ENCODE data around the gene DOCK3. TPM values are rescaled to one million over a fixed set of nuclear protein-coding genes. Genes with fewer than 3 reads are reported as not detected.
A peak's percentile ranks its signal among the peaks of the same experiment; 100 is the strongest.
"Not testable (repeated sequence)": the region's sequence is repeated elsewhere in the genome, so short reads cannot be mapped to it uniquely, and the experiment has no call there.

The DOCK3 gene
- total RNA-seq, 2 experiments from 2014 or later = 2.5 to 2.6 TPM

DNA sequence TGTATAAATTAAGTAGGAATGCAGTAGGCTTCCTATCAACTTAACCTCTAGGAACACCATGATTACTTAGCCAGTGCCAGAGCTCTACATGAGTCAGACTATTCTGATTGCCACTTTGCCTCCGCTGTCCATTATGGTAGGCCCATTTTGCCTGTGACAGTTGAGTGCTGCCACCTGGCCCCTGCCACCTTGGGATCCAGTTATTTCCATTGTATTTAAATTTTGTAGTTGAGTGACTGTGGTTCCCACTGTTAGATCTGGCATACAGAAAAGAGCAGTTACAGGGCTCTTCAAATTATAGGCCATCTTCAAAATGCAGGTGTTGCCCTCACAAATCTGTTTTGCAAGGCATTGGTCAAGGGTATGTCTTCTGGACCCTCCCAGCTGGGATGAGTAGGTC is 456.9 kb downstream of the DOCK3 start:
- H3K36me3 Mint-ChIP-seq (ENCODE audit: low read depth); ATAC-seq; H3K27ac Mint-ChIP-seq; DNase-seq; POLR2A ChIA-PET; H3K4me1 Mint-ChIP-seq; H3K4me3 Mint-ChIP-seq; intact Hi-C loops (cut with DNase I, micrococcal nuclease); H3K27me3 Mint-ChIP-seq; CTCF ChIA-PET: not testable (repeated sequence)
- peaks cover 19% of the 10 kb centered on the region for H3K9me3 Mint-ChIP-seq (ENCODE audit: low read depth)

DNA sequence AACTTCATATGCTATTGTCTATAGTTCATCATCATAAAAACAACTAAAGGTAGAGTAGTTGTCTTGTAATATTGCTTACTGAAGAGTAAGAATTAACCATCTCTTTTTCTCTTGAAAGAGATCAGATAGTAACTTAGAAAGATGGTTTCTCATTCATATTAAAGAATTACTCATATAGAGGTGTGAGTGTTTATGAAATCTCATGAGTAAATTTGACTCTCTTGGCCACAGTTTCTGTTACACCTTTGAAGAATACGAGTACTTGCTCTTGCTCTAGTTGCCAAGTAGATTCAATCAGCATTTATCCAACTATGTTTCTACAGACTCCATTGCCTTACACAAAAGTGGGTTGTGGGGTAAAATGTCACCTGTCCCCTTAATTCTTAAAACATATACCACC is 463.0 kb downstream of the DOCK3 start:
- ATAC-seq = no peak
- Mint-ChIP-seq H3K9me3 (ENCODE audit: low read depth) (peaks cover 5% of the 10 kb centered on the region), H3K27me3 (no peaks in the 10 kb centered on the region), H3K36me3 (ENCODE audit: low read depth) (no peaks in the 10 kb centered on the region), H3K4me3 (no peak overlapping the region), H3K4me1 (peaks cover 11% of the 10 kb centered on the region), H3K27ac (no peak overlapping the region)
- CTCF ChIA-PET = no interaction called here
- DNase-seq = no peak
- POLR2A ChIA-PET = no interaction called here
- intact Hi-C loops (cut with DNase I, micrococcal nuclease) = no loop called here

DNA sequence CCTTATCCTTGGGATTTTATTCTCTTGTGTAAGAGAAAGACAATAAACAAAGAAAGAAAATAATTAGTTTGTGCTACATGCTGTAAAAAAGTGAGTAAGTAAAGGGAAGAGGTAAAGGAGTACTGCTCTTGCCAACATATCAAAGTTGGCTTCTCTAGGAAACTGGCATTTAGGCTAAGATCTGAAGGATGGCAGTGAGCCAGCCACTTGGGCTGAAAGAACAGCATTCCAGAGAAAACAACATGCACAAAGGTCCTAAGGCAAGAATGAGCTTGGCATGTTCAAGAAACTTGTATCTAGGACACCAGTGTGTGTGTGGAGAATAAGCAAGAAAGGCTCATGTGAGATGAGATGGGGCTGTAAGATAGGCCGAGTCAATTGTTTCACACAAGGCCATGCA is 464.9 kb downstream of the DOCK3 start:
- H3K27me3 Mint-ChIP-seq = no peaks in the 10 kb centered on the region
- no peak for DNase-seq
- H3K9me3 Mint-ChIP-seq (ENCODE audit: low read depth) = no peaks in the 10 kb centered on the region
- intact Hi-C loops (cut with DNase I, micrococcal nuclease) = no loop called here
- no peak for ATAC-seq
- CTCF ChIA-PET = no interaction called here
- no peaks in the 10 kb centered on the region for H3K36me3 Mint-ChIP-seq (ENCODE audit: low read depth)
- peaks cover 11% of the 10 kb centered on the region for H3K4me1 Mint-ChIP-seq
- H3K4me3 Mint-ChIP-seq = no peak overlapping the region
- H3K27ac Mint-ChIP-seq = no peak overlapping the region
- POLR2A ChIA-PET = no interaction called here

- Mint-ChIP-seq H3K36me3 (ENCODE audit: low read depth) (no peaks in the 10 kb centered on the region), H3K27ac (no peak overlapping the region), H3K4me1 (peaks cover 11% of the 10 kb centered on the region), H3K9me3 (ENCODE audit: low read depth) (no peaks in the 10 kb centered on the region), H3K27me3 (no peaks in the 10 kb centered on the region), H3K4me3 (no peak overlapping the region)
- intact Hi-C loops (cut with DNase I, micrococcal nuclease) = no loop called here
- ChIA-PET CTCF (interaction anchor here (0.6 to 1.4 kb wide), 3 partner anchors 35 to 185 kb away, joined by 3 to 6 read pairs (median 3); no protein-coding TSS in a partner anchor), POLR2A (no interaction called here)
- no peak for ATAC-seq
- no peak for DNase-seq
Observed at GRCh38 chr3:51141573-51141972, 466.8 kb downstream of the DOCK3 start.

DNA sequence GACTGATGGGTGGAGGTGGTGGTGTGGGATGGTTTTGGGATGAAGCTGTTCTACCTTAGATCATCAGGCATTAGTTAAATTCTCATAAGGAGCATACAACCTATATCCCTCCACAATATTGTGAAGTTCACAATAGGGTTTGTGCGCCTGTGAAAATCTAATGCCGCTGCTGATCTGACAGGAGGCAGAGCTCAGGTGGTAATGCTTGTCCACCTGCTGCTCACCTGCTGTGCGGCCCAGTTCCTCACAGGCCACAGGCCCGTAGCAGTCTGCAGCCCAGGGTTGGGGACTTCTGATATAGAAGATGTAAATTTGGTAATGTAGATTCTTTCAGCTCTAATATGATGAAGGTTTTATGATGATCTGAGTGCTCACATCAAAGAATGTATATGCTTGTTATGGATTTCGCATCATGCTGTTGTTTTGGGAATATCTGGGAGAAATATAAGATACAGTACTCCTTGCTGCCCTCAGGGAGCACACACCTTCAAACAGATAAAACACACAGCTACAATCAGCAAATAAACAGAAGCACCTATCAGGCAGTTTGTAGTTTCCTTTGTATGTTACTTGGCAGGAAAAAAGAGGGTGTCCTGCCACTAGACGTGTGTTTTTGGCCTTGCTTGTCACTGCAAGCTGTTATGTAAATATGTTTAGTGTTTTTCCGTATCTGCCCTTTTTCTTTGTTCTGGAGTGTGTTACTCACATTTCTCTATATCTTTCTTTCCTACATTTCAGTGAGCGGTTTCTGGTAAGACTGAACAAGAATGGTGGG is 471.3 kb downstream of the DOCK3 start:
- POLR2A ChIA-PET = no interaction called here
- Mint-ChIP-seq H3K9me3 (ENCODE audit: low read depth) (no peaks in the 10 kb centered on the region), H3K27ac (no peak overlapping the region), H3K36me3 (ENCODE audit: low read depth) (no peaks in the 10 kb centered on the region), H3K4me1 (peaks cover 11% of the 10 kb centered on the region), H3K27me3 (no peaks in the 10 kb centered on the region), H3K4me3 (no peak overlapping the region)
- ATAC-seq (no peak), DNase-seq (no peak)
- intact Hi-C loops (cut with DNase I, micrococcal nuclease) = no loop called here
- CTCF ChIA-PET = interaction anchor here (0.9 to 1.0 kb wide), 2 partner anchors 16 to 174 kb away, joined by 3 read pairs; no protein-coding TSS in a partner anchor

DNA sequence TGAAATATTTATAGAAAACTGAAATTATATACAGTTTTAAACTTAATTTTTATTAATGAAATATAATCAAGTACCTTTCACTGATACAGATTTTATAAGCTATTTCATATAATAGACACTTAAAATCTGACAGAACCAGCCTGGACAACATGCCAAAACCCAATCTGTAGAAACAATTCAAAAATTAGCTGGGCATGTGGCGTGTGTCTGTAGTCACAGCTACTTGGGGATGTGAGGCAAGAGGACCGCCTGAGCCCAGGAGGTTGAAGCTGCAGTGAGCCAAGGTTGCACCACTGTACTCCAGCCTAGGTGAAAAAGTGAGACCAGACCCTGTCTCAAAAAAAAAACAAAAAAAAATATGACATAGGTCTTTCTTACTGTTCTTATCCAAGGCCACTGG is 472.1 kb downstream of the DOCK3 start:
- CTCF ChIA-PET = interaction anchor here (0.8 kb wide), 1 partner anchor 21 kb away, joined by 3 read pairs; no protein-coding TSS in a partner anchor
- peaks cover 8% of the 10 kb centered on the region for H3K4me1 Mint-ChIP-seq
- POLR2A ChIA-PET = no interaction called here
- no peak for ATAC-seq
- H3K27ac Mint-ChIP-seq = no peak overlapping the region
- intact Hi-C loops (cut with DNase I, micrococcal nuclease) = no loop called here
- no peaks in the 10 kb centered on the region for H3K27me3 Mint-ChIP-seq
- H3K36me3 Mint-ChIP-seq (ENCODE audit: low read depth) = no peaks in the 10 kb centered on the region
- H3K9me3 Mint-ChIP-seq (ENCODE audit: low read depth) = no peaks in the 10 kb centered on the region
- H3K4me3 Mint-ChIP-seq = no peak overlapping the region
- no peak for DNase-seq

DNA sequence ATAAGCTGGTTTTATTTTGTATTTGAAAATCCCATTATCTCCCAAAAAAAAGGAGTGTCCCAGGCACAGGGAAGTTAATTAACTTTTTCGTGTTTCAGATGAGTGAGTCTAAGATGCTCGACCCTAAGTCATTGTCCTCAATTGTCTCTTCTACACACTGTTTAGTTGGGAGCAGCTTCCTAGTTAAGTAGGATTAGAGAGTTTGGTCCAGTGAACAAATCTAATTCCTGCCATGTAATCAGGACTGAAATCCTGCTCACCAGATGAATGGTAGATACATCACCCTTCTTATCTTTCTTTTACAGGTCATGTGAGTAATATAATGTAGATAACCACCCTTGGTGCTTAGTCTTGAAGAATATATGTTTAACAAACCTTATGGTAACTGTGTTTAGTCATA is 481.4 kb downstream of the DOCK3 start:
- Mint-ChIP-seq H3K4me3 (no peak overlapping the region), H3K27me3 (peaks cover 6% of the 10 kb centered on the region), H3K27ac (no peak overlapping the region), H3K36me3 (ENCODE audit: low read depth) (no peaks in the 10 kb centered on the region), H3K9me3 (ENCODE audit: low read depth) (no peaks in the 10 kb centered on the region), H3K4me1 (no peaks in the 10 kb centered on the region)
- ChIA-PET CTCF (no interaction called here), POLR2A (no interaction called here)
- ATAC-seq = no peak
- intact Hi-C loops (cut with DNase I, micrococcal nuclease) = no loop called here
- no peak for DNase-seq

DNA sequence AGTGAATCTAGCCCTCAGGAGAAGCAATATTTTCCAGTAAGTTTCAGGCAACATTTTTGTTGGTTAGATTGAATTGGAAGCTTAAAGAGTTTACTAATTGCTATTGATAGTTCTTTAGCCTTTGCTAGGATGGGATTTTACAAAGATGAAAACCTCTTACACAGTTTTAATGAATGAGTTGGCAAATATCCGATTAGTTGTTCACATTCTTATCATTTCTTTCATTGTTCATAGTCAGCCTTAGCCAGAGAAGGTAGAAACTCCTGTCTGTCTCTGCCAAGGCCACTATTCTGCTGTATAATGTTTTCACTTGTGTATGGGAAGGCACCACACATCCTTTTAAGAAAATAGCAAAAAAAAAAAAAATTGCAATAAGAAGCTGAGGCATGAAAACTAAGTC is 488.3 kb downstream of the DOCK3 start:
- Mint-ChIP-seq H3K27me3 (no peaks in the 10 kb centered on the region), H3K36me3 (ENCODE audit: low read depth) (no peaks in the 10 kb centered on the region), H3K9me3 (ENCODE audit: low read depth) (no peaks in the 10 kb centered on the region), H3K4me1 (no peaks in the 10 kb centered on the region), H3K4me3 (no peak overlapping the region), H3K27ac (no peak overlapping the region)
- ATAC-seq = no peak
- no peak for DNase-seq
- POLR2A ChIA-PET = no interaction called here
- CTCF ChIA-PET = interaction anchor here (0.6 kb wide), 1 partner anchor 160 kb away, joined by 3 read pairs; no protein-coding TSS in a partner anchor
- intact Hi-C loops (cut with DNase I, micrococcal nuclease) = no loop called here

DNA sequence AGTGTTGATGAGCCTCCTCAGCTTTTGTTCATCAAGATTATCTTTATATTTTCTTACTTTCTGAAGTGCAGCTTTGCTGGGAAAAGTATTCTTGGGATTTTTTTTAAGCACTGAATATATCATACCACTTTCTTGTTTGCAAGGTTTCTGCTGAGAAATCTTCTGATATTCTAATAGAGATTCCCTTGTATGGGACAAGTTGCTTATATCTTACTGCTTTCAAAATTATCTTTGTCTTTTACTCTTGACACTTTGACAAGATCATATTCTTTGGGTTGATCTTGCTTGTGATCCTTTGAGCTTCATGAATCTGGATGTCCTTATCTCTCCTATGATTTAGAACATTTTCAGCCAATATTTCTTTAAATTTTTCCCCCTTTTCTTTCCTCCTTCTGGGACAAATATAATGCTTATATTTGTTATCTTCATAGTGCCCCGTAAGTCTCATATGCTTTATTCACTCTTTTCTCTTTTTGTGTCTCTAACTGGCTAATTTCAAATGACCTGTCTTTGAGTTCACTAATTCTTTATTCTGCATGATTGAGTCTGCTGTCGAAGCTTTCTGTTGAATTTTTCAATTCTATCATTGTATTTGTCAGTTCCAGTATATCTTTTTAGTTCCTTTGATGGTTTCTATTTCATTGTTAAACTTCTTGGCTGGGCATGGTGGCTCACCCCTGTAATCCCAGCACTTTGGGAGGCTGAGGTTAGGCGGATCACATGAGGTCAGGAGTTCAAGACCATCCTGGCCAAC is 499.0 kb downstream of the DOCK3 start:
- Mint-ChIP-seq H3K27ac (no peak overlapping the region), H3K4me1 (no peaks in the 10 kb centered on the region), H3K9me3 (ENCODE audit: low read depth) (peaks cover 18% of the 10 kb centered on the region), H3K36me3 (ENCODE audit: low read depth) (peaks cover 14% of the 10 kb centered on the region), H3K27me3 (no peaks in the 10 kb centered on the region), H3K4me3 (no peak overlapping the region)
- DNase-seq (no peak), ATAC-seq (no peak)
- intact Hi-C loops (cut with DNase I, micrococcal nuclease) = no loop called here
- CTCF ChIA-PET = no interaction called here
- POLR2A ChIA-PET = no interaction called here

- intact Hi-C loops (cut with DNase I, micrococcal nuclease) = no loop called here
- H3K27ac Mint-ChIP-seq = no peak overlapping the region
- H3K36me3 Mint-ChIP-seq (ENCODE audit: low read depth) = peaks cover 10% of the 10 kb centered on the region
- ATAC-seq (peak; percentile 44), DNase-seq (no peak)
- no peaks in the 10 kb centered on the region for H3K4me1 Mint-ChIP-seq
- POLR2A ChIA-PET = no interaction called here
- no peaks in the 10 kb centered on the region for H3K27me3 Mint-ChIP-seq
- no peak overlapping the region for H3K4me3 Mint-ChIP-seq
- peaks cover 13% of the 10 kb centered on the region for H3K9me3 Mint-ChIP-seq (ENCODE audit: low read depth)
- CTCF ChIA-PET = no interaction called here
Observed at GRCh38 chr3:51176923-51177322, 502.2 kb downstream of the DOCK3 start.

DNA sequence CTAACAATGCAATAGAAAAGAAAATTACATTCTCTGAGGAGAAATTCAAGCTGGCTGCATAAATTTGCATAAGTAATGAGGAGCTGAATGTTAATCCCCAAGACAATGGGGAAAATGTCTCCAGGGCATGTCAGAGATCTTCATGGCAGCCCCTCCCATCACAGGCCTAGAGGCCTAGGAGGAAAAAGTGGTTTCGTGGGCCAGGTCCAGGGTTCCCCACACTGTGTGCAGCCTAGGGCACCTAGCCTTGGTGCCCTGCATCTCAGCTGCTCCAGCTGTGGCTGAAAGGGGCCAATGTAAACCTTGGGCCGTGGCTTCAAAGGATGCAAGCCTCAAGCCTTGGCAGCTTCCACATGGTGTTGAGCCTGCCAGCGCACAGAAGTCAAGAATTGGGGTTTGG is 511.7 kb downstream of the DOCK3 start:
- DNase-seq; ATAC-seq; H3K27ac Mint-ChIP-seq; H3K4me3 Mint-ChIP-seq; CTCF ChIA-PET; POLR2A ChIA-PET; intact Hi-C loops (cut with DNase I, micrococcal nuclease); H3K4me1 Mint-ChIP-seq; H3K27me3 Mint-ChIP-seq; H3K36me3 Mint-ChIP-seq (ENCODE audit: low read depth); H3K9me3 Mint-ChIP-seq (ENCODE audit: low read depth): not testable (repeated sequence)

- ChIA-PET CTCF (interaction anchor here (0.5 kb wide), 1 partner anchor 366 kb away, joined by 5 read pairs; no protein-coding TSS in a partner anchor), POLR2A (no interaction called here)
- peaks cover 3% of the 10 kb centered on the region for H3K9me3 Mint-ChIP-seq (ENCODE audit: low read depth)
- H3K4me3 Mint-ChIP-seq = no peak overlapping the region
- DNase-seq (no peak), ATAC-seq (no peak)
- peaks cover 2% of the 10 kb centered on the region for H3K36me3 Mint-ChIP-seq (ENCODE audit: low read depth)
- H3K27me3 Mint-ChIP-seq = peaks cover 2% of the 10 kb centered on the region
- H3K4me1 Mint-ChIP-seq = peaks cover 19% of the 10 kb centered on the region
- intact Hi-C loops (cut with DNase I, micrococcal nuclease) = loop anchor here in 1 of 2 experiments (5.0 kb wide), 1 partner anchor 218 kb away; no protein-coding TSS in a partner anchor
- no peak overlapping the region for H3K27ac Mint-ChIP-seq
Observed at GRCh38 chr3:51190199-51190598, 515.5 kb downstream of the DOCK3 start.
